OCI-M2 (cell line): Measurements from ENCODE around the gene FGF9.

Experiments
- DNase-seq: peaks from one replicate; lab custom pipeline; 2025; ENCODE audit not compliant: unreplicated experiment; lab: John Stamatoyannopoulos, UW

The FGF9 gene

DNA sequence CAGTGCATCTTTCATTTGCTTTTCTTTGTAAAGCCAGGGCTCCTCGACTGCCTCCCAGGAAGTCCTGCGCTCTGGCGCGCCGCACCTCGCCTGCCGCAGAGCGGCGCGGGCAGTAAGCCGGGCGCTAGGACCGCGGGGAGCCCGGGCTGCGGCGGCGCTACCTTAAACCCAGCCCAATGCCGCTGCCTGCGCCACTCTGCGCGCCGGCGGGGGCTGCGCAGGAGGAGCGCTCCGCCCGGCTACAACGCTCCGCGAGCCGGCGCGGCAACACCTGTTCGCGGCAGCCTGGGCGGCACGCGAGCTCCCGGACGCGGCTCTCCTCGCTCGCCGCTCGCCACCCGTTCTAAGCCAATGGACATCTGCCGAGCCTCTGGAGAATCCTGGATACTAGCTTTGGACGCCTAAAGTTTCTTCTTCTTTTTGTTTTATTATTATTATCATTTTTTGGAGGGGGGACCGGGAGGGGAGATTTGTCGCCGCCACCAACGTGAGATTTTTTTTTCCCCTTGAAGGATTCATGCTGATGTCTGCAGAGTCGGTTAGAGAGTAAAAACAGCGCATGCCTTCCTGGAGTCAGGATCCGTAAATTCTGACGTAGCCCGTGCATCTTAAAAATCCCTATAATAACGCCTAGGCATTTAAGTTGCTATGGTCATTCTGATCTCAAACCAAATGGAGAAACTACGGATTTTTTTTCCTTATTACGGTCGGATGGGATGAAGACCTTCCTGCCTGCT lies at the start of gene FGF9:
Gene FGF9 (plus strand): TSS at position 191 of the 737 bp plus-strand sequence. CDS start 840 bp downstream, outside the sequence.
- DNase-seq: no peak

GRCh38 chr13:21625366-21625765 lies 45.5 kb upstream of the FGF9 start:
- no peak for DNase-seq

DNA sequence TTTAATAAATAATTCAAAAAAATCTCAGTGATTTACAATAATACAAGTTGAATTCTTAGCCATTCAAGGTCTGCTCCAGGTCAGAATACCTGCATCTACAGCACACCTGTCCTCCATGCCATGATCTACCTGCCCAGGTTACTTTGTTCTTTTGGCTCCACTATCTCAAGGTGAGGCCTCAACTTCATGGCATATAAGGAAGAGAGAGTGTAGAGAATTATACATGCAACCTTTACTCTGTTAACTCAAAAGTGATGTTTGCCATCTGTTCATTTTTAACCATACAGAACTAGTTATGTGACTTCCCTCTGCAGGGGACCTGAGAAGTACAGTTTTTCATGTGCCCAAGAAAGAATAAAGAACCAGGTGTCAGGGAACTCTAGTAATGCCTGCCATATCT lies 38.7 kb upstream of the FGF9 start:
- DNase-seq: no peak

DNA sequence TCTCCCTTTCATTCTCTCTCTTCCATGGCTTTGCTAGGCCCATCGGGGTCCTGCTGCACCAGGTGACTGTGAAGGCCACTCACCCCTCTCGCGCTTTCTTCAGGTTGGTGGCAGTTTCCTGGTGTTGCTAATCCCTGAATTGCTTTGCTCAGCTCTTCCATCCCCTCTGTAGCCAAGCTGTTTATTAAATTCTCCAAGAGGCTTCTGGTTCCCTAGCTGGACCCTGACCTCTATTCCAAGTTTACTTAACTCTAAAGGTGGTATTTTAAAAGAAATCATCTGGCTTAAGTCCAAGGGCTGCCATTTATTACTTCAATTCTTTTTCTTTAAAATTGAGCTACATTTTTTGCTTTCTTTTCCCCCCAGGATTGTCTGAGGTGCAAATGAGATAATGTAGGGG lies 34.2 kb upstream of the FGF9 start:
- DNase-seq: no peak

DNA sequence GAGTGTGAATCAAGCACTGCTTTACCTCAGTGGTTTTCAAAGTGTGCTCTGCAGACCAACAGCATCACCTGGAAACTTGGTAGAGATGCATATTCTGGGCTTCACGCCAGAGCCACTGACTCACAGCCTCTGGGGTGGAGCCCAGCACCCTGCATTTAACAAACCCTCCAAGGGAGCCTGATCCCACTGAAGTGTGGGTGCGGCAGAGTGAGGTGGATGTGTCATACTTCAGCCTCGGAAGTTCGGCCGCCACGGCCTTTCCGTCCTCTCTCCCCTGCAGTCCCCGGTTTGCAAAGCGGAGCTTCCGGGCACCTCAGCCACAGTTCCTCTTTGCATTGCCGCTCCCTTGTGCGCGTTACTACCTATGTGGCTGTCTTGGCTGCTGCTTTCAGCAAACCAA lies 33.6 kb upstream of the FGF9 start:
- DNase-seq: no peak

- no peak for DNase-seq
Measured at GRCh38 chr13:21638319-21639282, 32.3 kb upstream of the FGF9 start.

GRCh38 chr13:21639561-21639960 lies 31.3 kb upstream of the FGF9 start:
- DNase-seq: no peak

DNA sequence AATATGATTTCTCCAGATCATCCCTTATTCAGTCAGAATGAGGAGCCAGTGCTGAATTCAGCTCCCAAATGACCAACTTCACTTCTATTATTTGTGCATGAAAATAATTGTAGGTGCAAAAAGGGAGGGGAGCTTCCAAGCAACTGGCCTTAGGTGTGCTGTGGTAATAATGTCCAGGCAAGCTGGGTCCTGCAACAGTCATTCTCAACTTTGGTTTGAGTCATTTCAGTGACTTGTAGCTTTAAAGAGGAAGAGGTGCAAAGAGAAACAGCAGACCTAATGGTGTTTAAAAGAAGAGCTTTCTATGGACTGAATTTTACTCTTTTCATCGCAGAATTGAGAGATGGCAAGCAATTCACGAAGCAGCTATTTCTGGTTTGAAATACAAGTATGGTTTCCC lies 29.2 kb upstream of the FGF9 start:
- no peak for DNase-seq

DNA sequence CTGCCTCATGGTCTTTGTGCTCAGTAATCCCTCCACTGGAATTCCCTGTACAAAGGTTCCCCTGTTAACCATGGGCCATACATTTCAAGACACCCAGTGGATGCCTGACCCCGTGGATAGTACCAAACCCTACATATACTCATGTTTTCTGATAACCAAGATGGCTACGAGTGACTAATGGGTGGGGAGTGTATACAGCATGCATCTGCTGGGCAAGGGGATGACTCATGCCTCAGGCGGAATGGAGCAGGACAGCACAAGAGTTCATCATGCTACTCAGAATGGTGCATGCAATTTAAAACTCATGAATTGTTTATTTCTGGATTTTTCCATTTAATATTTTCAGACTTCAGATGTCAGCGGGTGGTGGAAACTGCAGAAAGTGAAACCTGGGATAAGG lies 13.3 kb upstream of the FGF9 start:
- no peak for DNase-seq

DNA sequence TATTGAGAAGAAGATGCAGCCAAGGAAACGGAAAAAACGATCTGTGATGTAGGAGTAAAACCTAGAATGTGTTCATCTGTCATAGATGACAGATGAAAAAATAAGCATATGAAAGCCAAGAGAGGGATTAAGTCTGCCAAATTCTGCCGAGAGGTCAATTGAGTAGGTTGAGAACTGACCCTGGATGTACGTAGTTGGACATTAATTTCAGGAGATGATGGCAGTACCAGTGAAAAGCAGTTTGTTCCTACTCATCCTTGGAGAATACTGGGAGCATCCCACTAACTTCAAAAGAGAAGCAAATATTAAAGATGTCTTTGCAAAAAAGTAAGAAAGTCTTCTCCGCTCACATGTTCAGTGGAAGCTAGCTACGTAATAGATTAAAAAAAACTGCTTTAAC lies 11.8 kb upstream of the FGF9 start:
- no peak for DNase-seq

- DNase-seq: no peak
Measured at GRCh38 chr13:21661097-21661909, 9.6 kb upstream of the FGF9 start.

DNA sequence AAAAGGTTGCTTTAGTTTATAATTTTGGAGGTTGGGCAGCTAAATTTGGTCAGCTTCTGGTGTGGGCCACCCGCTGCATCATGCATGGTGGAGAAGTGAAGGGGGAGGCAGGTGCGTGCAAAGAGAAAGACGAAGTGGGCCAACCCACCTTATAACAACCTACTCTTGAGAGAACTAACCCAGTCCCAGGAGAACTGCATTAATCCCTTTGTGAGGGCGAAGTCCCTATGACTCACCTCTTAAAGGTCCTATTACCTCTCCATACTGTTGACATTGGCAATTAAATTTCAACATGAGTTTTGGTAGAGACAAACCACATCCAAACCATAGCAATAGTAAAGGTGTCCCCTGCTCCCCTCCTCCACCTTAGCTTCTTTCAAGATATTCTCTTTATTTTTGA lies 7.7 kb upstream of the FGF9 start:
- no peak for DNase-seq

DNA sequence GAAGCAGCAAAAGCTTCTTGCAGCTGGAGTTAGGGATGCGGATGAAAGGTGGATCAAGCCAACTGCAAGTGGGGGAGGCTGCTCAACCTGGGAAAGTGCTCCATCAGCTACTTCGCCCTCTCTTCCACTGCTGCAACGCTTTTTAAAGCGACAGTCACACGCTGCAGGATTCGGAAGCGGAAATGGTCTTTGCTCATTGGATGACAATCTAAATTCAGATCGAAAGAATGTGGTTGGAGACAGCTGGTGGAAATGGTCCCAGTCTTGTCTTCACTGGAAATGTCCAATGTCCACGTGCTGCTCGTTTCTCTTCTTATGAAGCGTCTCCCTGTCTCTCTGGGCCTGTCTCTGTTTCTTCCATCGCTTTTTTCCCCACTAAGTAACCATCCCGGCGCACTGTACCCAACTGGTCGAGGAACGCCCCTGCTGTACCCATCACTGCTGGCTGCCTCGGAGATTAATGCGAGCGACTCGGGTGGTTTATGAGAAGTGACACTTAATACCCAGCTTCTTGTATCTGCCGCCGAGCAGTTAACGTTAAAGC lies 2.1 kb upstream of the FGF9 start:
- DNase-seq: no peak

GRCh38 chr13:21670006-21670882 lies 629 bp upstream of the FGF9 start:
- no peak for DNase-seq

GRCh38 chr13:21671620-21672286 lies 880 bp downstream of the FGF9 start:
- DNase-seq: no peak

GRCh38 chr13:21672287-21672680 lies 1.4 kb downstream of the FGF9 start:
- DNase-seq: no peak

- DNase-seq: no peak
Measured at GRCh38 chr13:21672796-21673538, 2.1 kb downstream of the FGF9 start.

- no peak for DNase-seq
Measured at GRCh38 chr13:21673539-21673788, 2.6 kb downstream of the FGF9 start.
